GM12878 (cell line): ENCODE measurements around the gene CHRND.

Source experiments
- CTCF ChIP-seq, 3 experiments: IDR thresholded peaks in 2 of 3; conservative IDR thresholded peaks in 1 of 3; 2 replicates each; pipeline ENCODE4 v1.5.1; 2011; ENCODE audit warnings: low read depth in 3 of 3, low read length in 3 of 3, mild to moderate bottlenecking in 3 of 3, control low read depth in 2 of 3, moderate library complexity in 2 of 3, inconsistent platforms in 1 of 3, mixed read lengths in 1 of 3; ENCODE audit not compliant: control insufficient read depth in 2 of 3, insufficient read depth in 1 of 3; ENCODE audit errors: extremely low read depth in 1 of 3
- ZNF274 ChIP-seq: IDR thresholded peaks from one replicate; pipeline ENCODE4 v1.8.0; 2011; ENCODE audit not compliant: insufficient read length, insufficient read depth

DNA sequence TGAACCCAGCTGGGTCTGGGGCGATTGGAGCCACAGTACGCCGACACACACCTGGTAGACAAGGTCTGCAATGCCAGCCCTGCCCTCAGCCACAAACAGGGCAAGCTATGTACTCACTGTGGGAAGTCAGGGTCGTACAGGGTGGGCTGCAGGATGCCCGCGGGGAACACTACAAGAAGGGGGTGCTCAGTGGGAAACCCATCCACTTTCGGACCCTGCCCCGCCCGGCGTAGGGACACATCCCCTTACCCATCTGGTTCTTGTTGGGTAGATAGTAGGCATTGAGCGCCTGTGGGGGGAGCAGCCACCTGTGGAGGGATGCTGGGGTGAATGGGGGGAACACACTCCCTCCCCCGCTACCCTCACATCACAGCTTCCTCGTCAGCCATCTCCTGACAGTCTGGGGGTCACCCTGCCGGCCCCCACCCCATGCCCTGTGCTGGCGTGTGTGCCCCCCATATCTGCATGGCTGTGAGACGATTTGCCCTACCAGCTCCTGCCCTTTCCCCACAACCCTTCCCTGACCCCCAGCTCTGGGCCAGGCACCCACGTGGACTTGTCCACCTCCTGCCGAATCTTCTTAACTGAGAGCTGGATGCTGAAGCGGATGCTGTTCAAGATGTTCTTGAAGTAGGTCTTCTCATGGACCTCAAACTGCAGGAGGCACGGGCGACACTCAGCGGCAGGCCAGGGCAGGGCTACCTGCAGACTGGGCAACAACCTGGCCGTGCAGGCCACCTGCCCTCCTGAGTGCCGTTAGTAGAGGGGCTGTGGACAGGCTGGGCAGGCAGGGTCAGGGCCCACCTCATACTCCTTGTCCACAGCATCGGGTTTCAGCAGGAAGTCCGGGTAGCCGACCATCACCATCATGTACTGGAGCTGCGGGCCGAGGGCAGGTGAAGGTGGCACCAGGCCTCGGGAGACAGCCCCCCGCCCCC is 43.4 kb upstream of the CHRND start:
- TF ChIP-seq CTCF (IDR thresholded peaks at IDR 0.05 in 2 of 3, conservative IDR thresholded peaks at IDR 0.05 in 1 of 3; ENCODE audit: control insufficient read depth in 2 of 3, extremely low read depth in 1 of 3, insufficient read depth in 1 of 3, low read depth in 3 of 3, low read length in 3 of 3) (no peak), ZNF274 (no peak)
